ENCODE measurements around the gene RSPH10B2. TPM values are rescaled to one million over a fixed set of nuclear protein-coding genes. Genes with fewer than 3 reads are reported as not detected.
A peak's percentile ranks its signal among the peaks of the same experiment; 100 is the strongest.
"Not testable (repeated sequence)": the region's sequence is repeated elsewhere in the genome, so short reads cannot be mapped to it uniquely, and the experiment has no call there.

Gene RSPH10B2
- total RNA-seq, 1 donor from 2014 or later = 0.27 TPM

- DNase-seq (ENCODE audit: low spot score) = peak; percentile 98
- no peak for TF ChIP-seq CTCF (IDR thresholded peaks at IDR 0.05)
- H3K27ac Mint-ChIP-seq (ENCODE audit: unreplicated experiment) = peak overlapping the region; percentile 92
- no peaks in the 10 kb centered on the region for H3K27me3 Mint-ChIP-seq (ENCODE audit: low read depth)
- peaks cover 3% of the 10 kb centered on the region for H3K9me3 Mint-ChIP-seq (ENCODE audit: low read depth)
- peaks cover 23% of the 10 kb centered on the region for H3K4me1 Mint-ChIP-seq (ENCODE audit: low read depth)
- H3K36me3 Mint-ChIP-seq (ENCODE audit: low read depth) = peaks cover 15% of the 10 kb centered on the region
- H3K4me3 Mint-ChIP-seq (ENCODE audit: unreplicated experiment) = peak overlapping the region; percentile 87
Observed at GRCh38 chr7:6729492-6730342, 24.2 kb upstream of the RSPH10B2 start.

- H3K9me3 Mint-ChIP-seq (ENCODE audit: low read depth) = peaks cover 3% of the 10 kb centered on the region
- peak overlapping the region; percentile 87 for H3K4me3 Mint-ChIP-seq (ENCODE audit: unreplicated experiment)
- no peak for DNase-seq (ENCODE audit: low spot score)
- H3K27ac Mint-ChIP-seq (ENCODE audit: unreplicated experiment) = peak overlapping the region; percentile 92
- no peak for TF ChIP-seq CTCF (IDR thresholded peaks at IDR 0.05)
- no peaks in the 10 kb centered on the region for H3K27me3 Mint-ChIP-seq (ENCODE audit: low read depth)
- H3K36me3 Mint-ChIP-seq (ENCODE audit: low read depth) = peaks cover 18% of the 10 kb centered on the region
- peaks cover 23% of the 10 kb centered on the region for H3K4me1 Mint-ChIP-seq (ENCODE audit: low read depth)
Observed at GRCh38 chr7:6730343-6730633, 23.6 kb upstream of the RSPH10B2 start.

GRCh38 chr7:6738415-6738814 is 15.5 kb upstream of the RSPH10B2 start:
- not testable (repeated sequence) for DNase-seq (ENCODE audit: low spot score); H3K4me3 Mint-ChIP-seq (ENCODE audit: unreplicated experiment); H3K4me1 Mint-ChIP-seq (ENCODE audit: low read depth); H3K27ac Mint-ChIP-seq (ENCODE audit: unreplicated experiment); H3K27me3 Mint-ChIP-seq (ENCODE audit: low read depth); H3K9me3 Mint-ChIP-seq (ENCODE audit: low read depth)
- peaks cover 19% of the 10 kb centered on the region for H3K36me3 Mint-ChIP-seq (ENCODE audit: low read depth)

- not testable (repeated sequence) for H3K4me3 Mint-ChIP-seq (ENCODE audit: unreplicated experiment)
Observed at GRCh38 chr7:6744410-6745100, 9.3 kb upstream of the RSPH10B2 start.

GRCh38 chr7:6749335-6749734 is 4.6 kb upstream of the RSPH10B2 start:
- not testable (repeated sequence) for H3K27me3 Mint-ChIP-seq (ENCODE audit: low read depth)

More at GRCh38 chr7:6744410-6745100, 9.3 kb upstream of the RSPH10B2 start:
- not testable (repeated sequence) for H3K27me3 Mint-ChIP-seq (ENCODE audit: low read depth); H3K27ac Mint-ChIP-seq (ENCODE audit: unreplicated experiment); H3K9me3 Mint-ChIP-seq (ENCODE audit: low read depth); H3K36me3 Mint-ChIP-seq (ENCODE audit: low read depth); DNase-seq (ENCODE audit: low spot score); H3K4me1 Mint-ChIP-seq (ENCODE audit: low read depth)

GRCh38 chr7:6750173-6750572 is 3.7 kb upstream of the RSPH10B2 start:
- not testable (repeated sequence) for H3K36me3 Mint-ChIP-seq (ENCODE audit: low read depth); H3K4me3 Mint-ChIP-seq (ENCODE audit: unreplicated experiment); H3K27ac Mint-ChIP-seq (ENCODE audit: unreplicated experiment); H3K9me3 Mint-ChIP-seq (ENCODE audit: low read depth); H3K27me3 Mint-ChIP-seq (ENCODE audit: low read depth); H3K4me1 Mint-ChIP-seq (ENCODE audit: low read depth)
- DNase-seq (ENCODE audit: low spot score) = peak; percentile 86

More at GRCh38 chr7:6749335-6749734, 4.6 kb upstream of the RSPH10B2 start:
- not testable (repeated sequence) for H3K36me3 Mint-ChIP-seq (ENCODE audit: low read depth); DNase-seq (ENCODE audit: low spot score); H3K27ac Mint-ChIP-seq (ENCODE audit: unreplicated experiment); H3K4me1 Mint-ChIP-seq (ENCODE audit: low read depth); H3K4me3 Mint-ChIP-seq (ENCODE audit: unreplicated experiment); H3K9me3 Mint-ChIP-seq (ENCODE audit: low read depth)

- H3K4me3 Mint-ChIP-seq (ENCODE audit: unreplicated experiment); H3K4me1 Mint-ChIP-seq (ENCODE audit: low read depth); H3K27ac Mint-ChIP-seq (ENCODE audit: unreplicated experiment); H3K36me3 Mint-ChIP-seq (ENCODE audit: low read depth); DNase-seq (ENCODE audit: low spot score); H3K27me3 Mint-ChIP-seq (ENCODE audit: low read depth); H3K9me3 Mint-ChIP-seq (ENCODE audit: low read depth): not testable (repeated sequence)
Observed at GRCh38 chr7:6761186-6761585, 7.3 kb downstream of the RSPH10B2 start.

GRCh38 chr7:6781581-6781980 is 27.7 kb downstream of the RSPH10B2 start:
- not testable (repeated sequence) for H3K4me1 Mint-ChIP-seq (ENCODE audit: low read depth); H3K27ac Mint-ChIP-seq (ENCODE audit: unreplicated experiment); H3K9me3 Mint-ChIP-seq (ENCODE audit: low read depth); H3K27me3 Mint-ChIP-seq (ENCODE audit: low read depth); H3K36me3 Mint-ChIP-seq (ENCODE audit: low read depth); H3K4me3 Mint-ChIP-seq (ENCODE audit: unreplicated experiment); DNase-seq (ENCODE audit: low spot score)

- not testable (repeated sequence) for H3K4me3 Mint-ChIP-seq (ENCODE audit: unreplicated experiment); H3K9me3 Mint-ChIP-seq (ENCODE audit: low read depth); H3K27ac Mint-ChIP-seq (ENCODE audit: unreplicated experiment); H3K4me1 Mint-ChIP-seq (ENCODE audit: low read depth); DNase-seq (ENCODE audit: low spot score); H3K36me3 Mint-ChIP-seq (ENCODE audit: low read depth); H3K27me3 Mint-ChIP-seq (ENCODE audit: low read depth)
Observed at GRCh38 chr7:6789353-6789752, 35.5 kb downstream of the RSPH10B2 start.

- H3K27ac Mint-ChIP-seq (ENCODE audit: unreplicated experiment) = peak overlapping the region; percentile 74
- H3K9me3 Mint-ChIP-seq (ENCODE audit: low read depth); H3K4me1 Mint-ChIP-seq (ENCODE audit: low read depth); H3K36me3 Mint-ChIP-seq (ENCODE audit: low read depth); DNase-seq (ENCODE audit: low spot score); H3K4me3 Mint-ChIP-seq (ENCODE audit: unreplicated experiment); H3K27me3 Mint-ChIP-seq (ENCODE audit: low read depth): not testable (repeated sequence)
Observed at GRCh38 chr7:6792113-6792872, 38.4 kb downstream of the RSPH10B2 start.
